HG03097 (cell line): Measurements from ENCODE around the gene OR2T29.
"Not testable (repeated sequence)": the region's sequence is repeated elsewhere in the genome, so short reads cannot be mapped to it uniquely, and the experiment has no call there.

Source experiments
- ATAC-seq: cut with Tn5 transposase; IDR thresholded peaks from one replicate; pipeline ENCODE4 v1.9.1; 2021; ENCODE audit not compliant: unreplicated experiment, low FRiP score

The OR2T29 gene

GRCh38 chr1:248562672-248563071 is at the start of gene OR2T29:
TSS of gene OR2T29 (minus strand) at chr1:248562772. CDS start at chr1:248559491, 3,281 bp downstream.
- not testable (repeated sequence) for ATAC-seq

GRCh38 chr1:248611883-248612414 is 49.4 kb upstream of the OR2T29 start:
- no peak for ATAC-seq

GRCh38 chr1:248610301-248610700 is 47.7 kb upstream of the OR2T29 start:
- no peak for ATAC-seq

- no peak for ATAC-seq
Observed at GRCh38 chr1:248599396-248599795, 36.8 kb upstream of the OR2T29 start.

- ATAC-seq: no peak
Observed at GRCh38 chr1:248597589-248597988, 35.0 kb upstream of the OR2T29 start, which contains the start of gene OR2T10. TSS of gene OR2T10 (minus strand) at chr1:248597700. CDS start at chr1:248593768, 3,932 bp downstream.

DNA sequence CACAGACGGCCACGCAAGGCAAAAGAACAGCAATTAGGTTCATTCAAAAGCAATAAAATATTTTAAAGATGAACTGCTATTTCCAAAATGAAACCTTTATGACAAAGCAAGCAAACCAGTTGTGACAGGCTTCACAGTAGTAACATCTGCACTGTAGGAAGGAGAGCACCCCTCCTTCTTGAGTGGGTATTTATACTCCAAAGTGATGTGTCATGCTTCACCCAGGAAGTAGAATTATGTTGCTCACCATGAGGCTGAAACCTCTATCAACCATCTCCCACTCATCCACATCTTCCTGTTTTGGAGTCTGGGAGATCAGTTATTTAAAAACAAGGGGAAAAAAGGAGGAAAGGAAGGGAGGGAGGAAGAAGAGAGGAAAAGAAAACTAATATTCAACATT is 34.0 kb upstream of the OR2T29 start:
- ATAC-seq: no peak

DNA sequence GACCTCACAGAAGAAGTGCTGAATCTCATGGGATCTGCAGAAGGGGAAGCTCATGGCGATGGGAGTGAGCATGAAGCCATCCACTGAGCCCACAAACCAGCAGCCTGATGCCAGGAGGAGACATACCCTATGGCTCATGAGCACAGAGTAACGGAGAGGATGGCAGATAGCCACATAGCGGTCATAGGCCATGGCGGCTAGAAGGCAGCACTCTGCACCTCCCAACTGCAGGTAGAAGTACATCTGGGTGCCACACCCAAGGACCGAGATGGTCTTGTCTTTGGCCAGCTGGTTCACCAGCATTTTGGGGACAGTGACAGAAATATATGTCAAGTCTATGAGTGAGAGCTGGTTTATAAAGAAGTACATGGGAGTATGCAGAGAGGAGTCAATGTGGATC is 30.7 kb upstream of the OR2T29 start:
- no peak for ATAC-seq

GRCh38 chr1:248592655-248593054 is 30.1 kb upstream of the OR2T29 start:
- no peak for ATAC-seq

GRCh38 chr1:248590055-248590454 is 27.5 kb upstream of the OR2T29 start:
- no peak for ATAC-seq

DNA sequence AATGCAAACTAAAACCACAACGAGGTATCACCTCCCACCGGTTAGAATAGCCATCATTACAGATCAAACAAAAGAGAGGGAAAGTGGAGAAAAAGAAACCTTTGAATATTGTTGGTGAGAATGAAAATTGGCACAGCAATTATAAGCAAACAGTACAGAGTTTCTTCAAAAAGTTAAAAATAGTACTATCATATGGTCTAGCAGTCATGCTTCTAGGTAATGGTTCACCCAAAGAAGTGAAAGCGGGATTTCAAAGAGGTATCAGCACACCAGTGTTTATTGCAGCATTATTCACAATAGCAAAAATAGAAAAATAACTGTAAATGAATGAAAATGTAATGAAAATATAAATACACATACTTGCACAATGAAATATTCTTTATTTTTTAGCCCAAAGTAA is 26.8 kb upstream of the OR2T29 start:
- ATAC-seq: no peak

- no peak for ATAC-seq
Observed at GRCh38 chr1:248585266-248585665, 22.7 kb upstream of the OR2T29 start.

GRCh38 chr1:248576260-248576980 is 13.8 kb upstream of the OR2T29 start:
- no peak for ATAC-seq

DNA sequence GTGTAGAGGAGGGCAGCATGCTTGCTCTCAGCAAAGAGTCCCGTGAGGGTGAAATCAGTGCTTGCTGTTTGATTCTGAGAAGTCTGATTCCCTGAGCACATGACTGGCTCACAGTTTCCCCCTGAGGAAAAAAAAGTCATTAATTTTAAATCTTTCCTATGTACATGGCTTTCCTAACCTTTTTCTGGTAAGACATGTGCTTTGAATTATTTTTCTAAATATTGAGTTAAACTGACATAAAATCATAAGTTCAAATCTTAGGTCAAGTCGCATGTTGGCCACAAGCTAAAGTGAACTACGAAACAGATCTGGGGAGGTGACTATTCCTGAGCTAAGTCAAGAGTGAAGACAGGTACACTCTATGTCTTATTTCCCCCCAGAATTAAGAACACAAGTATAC is 12.1 kb upstream of the OR2T29 start, which contains the start of gene OR2T34:
Gene OR2T34, minus strand, starts transcription at position 101 of the 400 bp plus-strand sequence. Its CDS starts 0 bp downstream, at position 101.
- not testable (repeated sequence) for ATAC-seq

- not testable (repeated sequence) for ATAC-seq
Observed at GRCh38 chr1:248573856-248574255, 11.3 kb upstream of the OR2T29 start.

- ATAC-seq: peak; percentile 97
Observed at GRCh38 chr1:248572049-248572448, 9.5 kb upstream of the OR2T29 start.

- not testable (repeated sequence) for ATAC-seq
Observed at GRCh38 chr1:248570811-248571210, 8.2 kb upstream of the OR2T29 start.

DNA sequence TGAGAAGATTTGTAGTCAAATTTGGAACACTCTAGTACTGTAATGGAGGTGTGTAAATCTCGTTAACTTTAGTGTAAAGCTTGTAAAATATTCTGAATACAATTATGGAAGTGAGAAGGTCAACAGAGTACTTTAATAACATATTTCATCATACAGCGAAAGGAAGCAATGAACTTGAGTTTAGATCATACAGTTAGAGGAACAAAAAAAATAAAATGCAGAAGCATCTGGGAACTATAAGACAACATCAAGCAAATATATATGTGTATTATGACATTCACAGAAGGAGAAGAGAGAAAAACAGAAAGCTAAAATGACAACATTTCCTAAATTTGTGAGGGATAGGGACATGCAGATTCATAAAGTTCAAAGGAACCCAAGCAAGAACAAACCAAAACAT is 6.5 kb upstream of the OR2T29 start:
- not testable (repeated sequence) for ATAC-seq

GRCh38 chr1:248565530-248566373 is 3.2 kb upstream of the OR2T29 start:
- peak; percentile 69 for ATAC-seq

GRCh38 chr1:248551027-248551426 is 11.5 kb downstream of the OR2T29 start:
- not testable (repeated sequence) for ATAC-seq

GRCh38 chr1:248547383-248547782 is 15.2 kb downstream of the OR2T29 start:
- ATAC-seq: not testable (repeated sequence)

- ATAC-seq: not testable (repeated sequence)
Observed at GRCh38 chr1:248537449-248537848, 25.1 kb downstream of the OR2T29 start.
